ENCODE data around the gene R3HDML.

R3HDML gene

GRCh38 chr20:44310664-44311639 lies 25.9 kb upstream of the R3HDML start, which contains the start of gene FITM2:
TSS of gene FITM2 (minus strand) at chr20:44311202. CDS start at chr20:44311148, 54 bp downstream.
- TF ChIP-seq GATA2 (IDR thresholded peaks at IDR 0.05; ENCODE audit: low read depth, low read length): no peak; the same call in 1 of the 2 replicates
- no peak for TF ChIP-seq GATA3 (IDR thresholded peaks at IDR 0.05; ENCODE audit: low read depth, low read length)

GRCh38 chr20:44314870-44315269 lies 22.0 kb upstream of the R3HDML start:
- no peak for TF ChIP-seq GATA2 (IDR thresholded peaks at IDR 0.05; ENCODE audit: low read depth, low read length)
- no peak for TF ChIP-seq GATA3 (IDR thresholded peaks at IDR 0.05; ENCODE audit: low read depth, low read length)

GRCh38 chr20:44319839-44320422 lies 16.9 kb upstream of the R3HDML start:
- TF ChIP-seq GATA2 (IDR thresholded peaks at IDR 0.05; ENCODE audit: low read depth, low read length) (no peak), GATA3 (IDR thresholded peaks at IDR 0.05; ENCODE audit: low read depth, low read length) (no peak)

- TF ChIP-seq GATA2 (IDR thresholded peaks at IDR 0.05; ENCODE audit: low read depth, low read length): no peak
- no peak for TF ChIP-seq GATA3 (IDR thresholded peaks at IDR 0.05; ENCODE audit: low read depth, low read length)
Observed at GRCh38 chr20:44324343-44324742, 12.5 kb upstream of the R3HDML start.

- no peak for TF ChIP-seq GATA3 (IDR thresholded peaks at IDR 0.05; ENCODE audit: low read depth, low read length)
- no peak for TF ChIP-seq GATA2 (IDR thresholded peaks at IDR 0.05; ENCODE audit: low read depth, low read length)
Observed at GRCh38 chr20:44326391-44327159, 10.3 kb upstream of the R3HDML start.

GRCh38 chr20:44328428-44328827 lies 8.4 kb upstream of the R3HDML start:
- no peak for TF ChIP-seq GATA2 (IDR thresholded peaks at IDR 0.05; ENCODE audit: low read depth, low read length)
- TF ChIP-seq GATA3 (IDR thresholded peaks at IDR 0.05; ENCODE audit: low read depth, low read length): no peak

GRCh38 chr20:44331201-44331600 lies 5.6 kb upstream of the R3HDML start:
- TF ChIP-seq GATA2 (IDR thresholded peaks at IDR 0.05; ENCODE audit: low read depth, low read length): no peak
- no peak for TF ChIP-seq GATA3 (IDR thresholded peaks at IDR 0.05; ENCODE audit: low read depth, low read length)

GRCh38 chr20:44334306-44334705 lies 2.5 kb upstream of the R3HDML start:
- TF ChIP-seq GATA2 (IDR thresholded peaks at IDR 0.05; ENCODE audit: low read depth, low read length) (no peak), GATA3 (IDR thresholded peaks at IDR 0.05; ENCODE audit: low read depth, low read length) (no peak)

- no peak for TF ChIP-seq GATA3 (IDR thresholded peaks at IDR 0.05; ENCODE audit: low read depth, low read length)
- no peak for TF ChIP-seq GATA2 (IDR thresholded peaks at IDR 0.05; ENCODE audit: low read depth, low read length)
Observed at GRCh38 chr20:44334709-44335108, 2.1 kb upstream of the R3HDML start.

GRCh38 chr20:44335675-44336074 lies 1.2 kb upstream of the R3HDML start:
- TF ChIP-seq GATA3 (IDR thresholded peaks at IDR 0.05; ENCODE audit: low read depth, low read length) (no peak), GATA2 (IDR thresholded peaks at IDR 0.05; ENCODE audit: low read depth, low read length) (no peak)

GRCh38 chr20:44336086-44336485 lies 757 bp upstream of the R3HDML start:
- no peak for TF ChIP-seq GATA2 (IDR thresholded peaks at IDR 0.05; ENCODE audit: low read depth, low read length)
- no peak for TF ChIP-seq GATA3 (IDR thresholded peaks at IDR 0.05; ENCODE audit: low read depth, low read length)

GRCh38 chr20:44342248-44342647 lies 5.4 kb downstream of the R3HDML start:
- TF ChIP-seq GATA3 (IDR thresholded peaks at IDR 0.05; ENCODE audit: low read depth, low read length) (no peak), GATA2 (IDR thresholded peaks at IDR 0.05; ENCODE audit: low read depth, low read length) (no peak)

- TF ChIP-seq GATA3 (IDR thresholded peaks at IDR 0.05; ENCODE audit: low read depth, low read length) (no peak), GATA2 (IDR thresholded peaks at IDR 0.05; ENCODE audit: low read depth, low read length) (no peak)
Observed at GRCh38 chr20:44343162-44343675, 6.4 kb downstream of the R3HDML start.

GRCh38 chr20:44344723-44345122 lies 7.9 kb downstream of the R3HDML start:
- TF ChIP-seq GATA2 (IDR thresholded peaks at IDR 0.05; ENCODE audit: low read depth, low read length) (no peak), GATA3 (IDR thresholded peaks at IDR 0.05; ENCODE audit: low read depth, low read length) (no peak)

Data from SH-SY5Y (cell line).